ENCODE data around the gene TRPM2. TPM values are rescaled to one million over a fixed set of nuclear protein-coding genes. Genes with fewer than 3 reads are reported as not detected.

TRPM2 gene
- total and polyA plus RNA-seq, 2 of the 13 experiments (the other 11 are each of a cell fraction or from before 2014, with no cell fraction given) = 0.07 to 0.20 TPM

- TF ChIP-seq, protein P1, sequence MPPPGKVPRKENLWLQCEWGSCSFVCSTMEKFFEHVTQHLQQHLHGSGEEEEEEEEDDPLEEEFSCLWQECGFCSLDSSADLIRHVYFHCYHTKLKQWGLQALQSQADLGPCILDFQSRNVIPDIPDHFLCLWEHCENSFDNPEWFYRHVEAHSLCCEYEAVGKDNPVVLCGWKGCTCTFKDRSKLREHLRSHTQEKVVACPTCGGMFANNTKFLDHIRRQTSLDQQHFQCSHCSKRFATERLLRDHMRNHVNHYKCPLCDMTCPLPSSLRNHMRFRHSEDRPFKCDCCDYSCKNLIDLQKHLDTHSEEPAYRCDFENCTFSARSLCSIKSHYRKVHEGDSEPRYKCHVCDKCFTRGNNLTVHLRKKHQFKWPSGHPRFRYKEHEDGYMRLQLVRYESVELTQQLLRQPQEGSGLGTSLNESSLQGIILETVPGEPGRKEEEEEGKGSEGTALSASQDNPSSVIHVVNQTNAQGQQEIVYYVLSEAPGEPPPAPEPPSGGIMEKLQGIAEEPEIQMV (CRISPR knock-in tag; IDR thresholded peaks at IDR 0.05; ENCODE audit: low read depth) = peak; percentile 86; the same call in 1 of the 2 replicates
- TF ChIP-seq CBX5 (CRISPR knock-in tag; IDR thresholded peaks at IDR 0.05; ENCODE audit: borderline replicate concordance) (no peak), SP2 (CRISPR knock-in tag; IDR thresholded peaks at IDR 0.05) (peak; percentile 67), ZNF138 (CRISPR knock-in tag; IDR thresholded peaks at IDR 0.05; ENCODE audit: low read depth) (no peak), ZNF280D (CRISPR knock-in tag; IDR thresholded peaks at IDR 0.05) (peak; percentile 81), SIN3B (IDR thresholded peaks at IDR 0.05; ENCODE audit: low read length) (no peak), ZBTB4 (CRISPR knock-in tag; IDR thresholded peaks at IDR 0.05; ENCODE audit: borderline replicate concordance) (no peak), CREM (IDR thresholded peaks at IDR 0.05) (peak; percentile 83), CREM (CRISPR knock-in tag; IDR thresholded peaks at IDR 0.05) (no peak), NCOA2 (CRISPR knock-in tag; IDR thresholded peaks at IDR 0.05) (peak; percentile 71), PTBP1 (IDR thresholded peaks at IDR 0.05; ENCODE audit: low read depth, low read length, poor library complexity, severe bottlenecking) (no peak), RAD51 (IDR thresholded peaks at IDR 0.05; ENCODE audit: borderline replicate concordance) (no peak), SIN3A (IDR thresholded peaks at IDR 0.05; ENCODE audit: borderline replicate concordance, low read depth, low read length) (peak; percentile 62; the same call in 1 of the 2 replicates), THAP11 (CRISPR knock-in tag; IDR thresholded peaks at IDR 0.05) (peak; percentile 53), ZFX (CRISPR knock-in tag; IDR thresholded peaks at IDR 0.05; ENCODE audit: low read depth) (peak; percentile 69), ISX (CRISPR knock-in tag; conservative IDR thresholded peaks at IDR 0.05) (no peak)
- TF ChIP-seq, protein P2, sequence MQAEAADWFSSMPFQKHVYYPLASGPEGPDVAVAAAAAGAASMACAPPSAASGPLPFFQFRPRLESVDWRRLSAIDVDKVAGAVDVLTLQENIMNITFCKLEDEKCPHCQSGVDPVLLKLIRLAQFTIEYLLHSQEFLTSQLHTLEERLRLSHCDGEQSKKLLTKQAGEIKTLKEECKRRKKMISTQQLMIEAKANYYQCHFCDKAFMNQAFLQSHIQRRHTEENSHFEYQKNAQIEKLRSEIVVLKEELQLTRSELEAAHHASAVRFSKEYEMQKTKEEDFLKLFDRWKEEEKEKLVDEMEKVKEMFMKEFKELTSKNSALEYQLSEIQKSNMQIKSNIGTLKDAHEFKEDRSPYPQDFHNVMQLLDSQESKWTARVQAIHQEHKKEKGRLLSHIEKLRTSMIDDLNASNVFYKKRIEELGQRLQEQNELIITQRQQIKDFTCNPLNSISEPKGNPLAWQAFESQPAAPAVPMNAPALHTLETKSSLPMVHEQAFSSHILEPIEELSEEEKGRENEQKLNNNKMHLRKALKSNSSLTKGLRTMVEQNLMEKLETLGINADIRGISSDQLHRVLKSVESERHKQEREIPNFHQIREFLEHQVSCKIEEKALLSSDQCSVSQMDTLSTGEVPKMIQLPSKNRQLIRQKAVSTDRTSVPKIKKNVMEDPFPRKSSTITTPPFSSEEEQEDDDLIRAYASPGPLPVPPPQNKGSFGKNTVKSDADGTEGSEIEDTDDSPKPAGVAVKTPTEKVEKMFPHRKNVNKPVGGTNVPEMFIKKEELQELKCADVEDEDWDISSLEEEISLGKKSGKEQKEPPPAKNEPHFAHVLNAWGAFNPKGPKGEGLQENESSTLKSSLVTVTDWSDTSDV (CRISPR knock-in tag; IDR thresholded peaks at IDR 0.05) = no peak; the same call in 1 of the 2 replicates
Observed at GRCh38 chr21:44482581-44483287, 129.3 kb downstream of the TRPM2 start (continued).

Data from HepG2 (cell line).